Liver (tissue), 3 donors: ENCODE results near the gene DMWD.

Experiments used
- EGR1 ChIP-seq, 2 donors: IDR thresholded peaks; 2 replicates each; pipeline ENCODE4 v1.6.1; 2016 to 2018; ENCODE audit warnings: antibody characterized with exemption in 2 of 2, low read depth in 2 of 2
- FOXA1 ChIP-seq: IDR thresholded peaks from 2 replicates; pipeline ENCODE4 v1.6.1; 2016; ENCODE audit warnings: antibody characterized with exemption
- JUND ChIP-seq, 2 donors: IDR thresholded peaks; 2 replicates each; pipeline ENCODE4 v1.6.1; 2016; ENCODE audit warnings: antibody characterized with exemption in 2 of 2
- RAD21 ChIP-seq, 2 donors: IDR thresholded peaks; 2 replicates each; pipeline ENCODE4 v1.6.1; 2016; ENCODE audit warnings: antibody characterized with exemption in 2 of 2, mild to moderate bottlenecking in 2 of 2
- RXRA ChIP-seq, 2 donors: IDR thresholded peaks; 2 replicates each; pipeline ENCODE4 v1.6.1; 2017 to 2018; ENCODE audit warnings: antibody characterized with exemption in 2 of 2, mild to moderate bottlenecking in 1 of 2
- TAF1 ChIP-seq: conservative IDR thresholded peaks from 2 replicates; pipeline ENCODE4 v1.6.1; 2016; ENCODE audit warnings: antibody characterized with exemption, mild to moderate bottlenecking
- TF ChIP-seq, protein P1 (sequence below): IDR thresholded peaks from 2 replicates; pipeline ENCODE4 v1.6.1; 2016; ENCODE audit warnings: antibody characterized with exemption
- TF ChIP-seq, protein P2 (sequence below): fragments of 150-350 bp; IDR thresholded peaks from 2 replicates; pipeline ENCODE4 v1.5.1; 2017; ENCODE audit warnings: improper control_type of control experiment, low read depth, low read length; ENCODE audit not compliant: missing input control
- TF ChIP-seq, protein P3 (sequence below): IDR thresholded peaks from 2 replicates; pipeline ENCODE4 v1.6.1; 2016; ENCODE audit warnings: antibody characterized with exemption
- TF ChIP-seq, protein P4 (sequence below): IDR thresholded peaks from 2 replicates; pipeline ENCODE4 v1.6.1; 2016; ENCODE audit warnings: antibody characterized with exemption, mild to moderate bottlenecking
- donor health status: healthy.
- donor health status: healthy.

DNA sequence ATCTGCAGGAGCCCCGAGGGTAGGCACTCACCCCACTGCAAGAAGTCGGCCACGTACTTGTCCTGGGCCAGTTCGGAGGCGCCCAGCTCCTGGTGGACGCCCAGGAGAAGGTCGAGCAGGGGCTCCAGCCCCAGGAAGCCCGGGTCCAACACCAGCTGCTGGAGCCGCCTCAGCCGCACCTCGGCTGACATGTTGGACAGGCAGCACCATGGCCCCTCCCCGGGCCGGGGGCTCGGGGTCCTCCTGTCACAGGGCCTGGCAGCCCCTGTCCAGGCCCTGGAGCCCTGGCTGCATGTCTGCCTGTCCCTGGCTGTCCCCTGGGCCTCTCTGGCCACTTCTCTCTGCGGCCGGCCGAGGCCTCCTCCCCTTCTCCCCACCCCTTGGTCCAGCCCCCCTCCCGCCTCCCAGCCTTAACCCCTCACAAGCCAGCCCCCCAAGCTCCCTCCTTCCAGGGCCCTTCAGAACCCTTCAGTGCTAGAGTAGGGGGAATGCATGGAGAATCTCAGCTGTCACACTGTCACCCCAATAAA, 10.4 kb downstream of the DMWD start, which contains the start of gene DMPK:
- TF ChIP-seq, protein P1, sequence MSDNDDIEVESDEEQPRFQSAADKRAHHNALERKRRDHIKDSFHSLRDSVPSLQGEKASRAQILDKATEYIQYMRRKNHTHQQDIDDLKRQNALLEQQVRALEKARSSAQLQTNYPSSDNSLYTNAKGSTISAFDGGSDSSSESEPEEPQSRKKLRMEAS = no peak
- TF ChIP-seq, protein P2, sequence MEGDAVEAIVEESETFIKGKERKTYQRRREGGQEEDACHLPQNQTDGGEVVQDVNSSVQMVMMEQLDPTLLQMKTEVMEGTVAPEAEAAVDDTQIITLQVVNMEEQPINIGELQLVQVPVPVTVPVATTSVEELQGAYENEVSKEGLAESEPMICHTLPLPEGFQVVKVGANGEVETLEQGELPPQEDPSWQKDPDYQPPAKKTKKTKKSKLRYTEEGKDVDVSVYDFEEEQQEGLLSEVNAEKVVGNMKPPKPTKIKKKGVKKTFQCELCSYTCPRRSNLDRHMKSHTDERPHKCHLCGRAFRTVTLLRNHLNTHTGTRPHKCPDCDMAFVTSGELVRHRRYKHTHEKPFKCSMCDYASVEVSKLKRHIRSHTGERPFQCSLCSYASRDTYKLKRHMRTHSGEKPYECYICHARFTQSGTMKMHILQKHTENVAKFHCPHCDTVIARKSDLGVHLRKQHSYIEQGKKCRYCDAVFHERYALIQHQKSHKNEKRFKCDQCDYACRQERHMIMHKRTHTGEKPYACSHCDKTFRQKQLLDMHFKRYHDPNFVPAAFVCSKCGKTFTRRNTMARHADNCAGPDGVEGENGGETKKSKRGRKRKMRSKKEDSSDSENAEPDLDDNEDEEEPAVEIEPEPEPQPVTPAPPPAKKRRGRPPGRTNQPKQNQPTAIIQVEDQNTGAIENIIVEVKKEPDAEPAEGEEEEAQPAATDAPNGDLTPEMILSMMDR = no peak
- TF ChIP-seq TAF1 (no peak), RXRA (IDR thresholded peaks at IDR 0.05) (no peak), RAD21 (IDR thresholded peaks at IDR 0.05) (no peak), JUND (IDR thresholded peaks at IDR 0.05) (no peak), FOXA1 (no peak), EGR1 (IDR thresholded peaks at IDR 0.05; ENCODE audit: low read depth in 2 of 2) (no peak)
- TF ChIP-seq, protein P3, sequence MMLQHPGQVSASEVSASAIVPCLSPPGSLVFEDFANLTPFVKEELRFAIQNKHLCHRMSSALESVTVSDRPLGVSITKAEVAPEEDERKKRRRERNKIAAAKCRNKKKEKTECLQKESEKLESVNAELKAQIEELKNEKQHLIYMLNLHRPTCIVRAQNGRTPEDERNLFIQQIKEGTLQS = no peak
- TF ChIP-seq, protein P4, sequence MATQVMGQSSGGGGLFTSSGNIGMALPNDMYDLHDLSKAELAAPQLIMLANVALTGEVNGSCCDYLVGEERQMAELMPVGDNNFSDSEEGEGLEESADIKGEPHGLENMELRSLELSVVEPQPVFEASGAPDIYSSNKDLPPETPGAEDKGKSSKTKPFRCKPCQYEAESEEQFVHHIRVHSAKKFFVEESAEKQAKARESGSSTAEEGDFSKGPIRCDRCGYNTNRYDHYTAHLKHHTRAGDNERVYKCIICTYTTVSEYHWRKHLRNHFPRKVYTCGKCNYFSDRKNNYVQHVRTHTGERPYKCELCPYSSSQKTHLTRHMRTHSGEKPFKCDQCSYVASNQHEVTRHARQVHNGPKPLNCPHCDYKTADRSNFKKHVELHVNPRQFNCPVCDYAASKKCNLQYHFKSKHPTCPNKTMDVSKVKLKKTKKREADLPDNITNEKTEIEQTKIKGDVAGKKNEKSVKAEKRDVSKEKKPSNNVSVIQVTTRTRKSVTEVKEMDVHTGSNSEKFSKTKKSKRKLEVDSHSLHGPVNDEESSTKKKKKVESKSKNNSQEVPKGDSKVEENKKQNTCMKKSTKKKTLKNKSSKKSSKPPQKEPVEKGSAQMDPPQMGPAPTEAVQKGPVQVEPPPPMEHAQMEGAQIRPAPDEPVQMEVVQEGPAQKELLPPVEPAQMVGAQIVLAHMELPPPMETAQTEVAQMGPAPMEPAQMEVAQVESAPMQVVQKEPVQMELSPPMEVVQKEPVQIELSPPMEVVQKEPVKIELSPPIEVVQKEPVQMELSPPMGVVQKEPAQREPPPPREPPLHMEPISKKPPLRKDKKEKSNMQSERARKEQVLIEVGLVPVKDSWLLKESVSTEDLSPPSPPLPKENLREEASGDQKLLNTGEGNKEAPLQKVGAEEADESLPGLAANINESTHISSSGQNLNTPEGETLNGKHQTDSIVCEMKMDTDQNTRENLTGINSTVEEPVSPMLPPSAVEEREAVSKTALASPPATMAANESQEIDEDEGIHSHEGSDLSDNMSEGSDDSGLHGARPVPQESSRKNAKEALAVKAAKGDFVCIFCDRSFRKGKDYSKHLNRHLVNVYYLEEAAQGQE = no peak
